Inflammatory macrophage (primary cell): ENCODE measurements around the gene CCDC54.
"Not testable (repeated sequence)": the region's sequence is repeated elsewhere in the genome, so short reads cannot be mapped to it uniquely, and the experiment has no call there.

Experiments used
- DNase-seq, 2 donors: peaks; one replicate each; pipeline ENCODE4 v3.0.0-alpha.2; 2020 to 2022
- total RNA-seq, 18 experiments: gene quantifications; one replicate each; lab custom pipeline; 2026; ENCODE audit warnings: mixed read lengths in 6 of 18, inconsistent platforms in 2 of 18; lab: John Stamatoyannopoulos, UW

The CCDC54 gene
- 0 to 0.05 (median 0) reads per million in 18 experiments for total RNA-seq

- no peak for DNase-seq
Observed at GRCh38 chr3:107377151-107377550, at the start of gene CCDC54. Gene CCDC54 (plus strand): TSS chr3:107377439. CDS start chr3:107377588, 149 bp downstream.

- peak; percentile 3 to 72 for DNase-seq
Observed at GRCh38 chr3:107328069-107328468, 49.2 kb upstream of the CCDC54 start.

GRCh38 chr3:107329088-107329487 lies 48.2 kb upstream of the CCDC54 start:
- no peak for DNase-seq

GRCh38 chr3:107339690-107340089 lies 37.5 kb upstream of the CCDC54 start:
- DNase-seq, result not testable (repeated sequence)

GRCh38 chr3:107344722-107345121 lies 32.5 kb upstream of the CCDC54 start:
- no peak for DNase-seq

GRCh38 chr3:107345822-107346405 lies 31.3 kb upstream of the CCDC54 start:
- no peak for DNase-seq

GRCh38 chr3:107346564-107346963 lies 30.7 kb upstream of the CCDC54 start:
- DNase-seq, result peak in 1 of 2 donors; percentile 3

- DNase-seq, result no peak
Observed at GRCh38 chr3:107347751-107348150, 29.5 kb upstream of the CCDC54 start.

GRCh38 chr3:107356706-107357105 lies 20.5 kb upstream of the CCDC54 start:
- DNase-seq, result no peak

- no peak for DNase-seq
Observed at GRCh38 chr3:107361633-107362032, 15.6 kb upstream of the CCDC54 start.

- DNase-seq, result no peak
Observed at GRCh38 chr3:107365051-107365450, 12.2 kb upstream of the CCDC54 start.

GRCh38 chr3:107366766-107367165 lies 10.5 kb upstream of the CCDC54 start:
- peak in 1 of 2 donors; percentile 4 for DNase-seq

GRCh38 chr3:107367353-107367752 lies 9.9 kb upstream of the CCDC54 start:
- peak; percentile 5 to 21 for DNase-seq

GRCh38 chr3:107368654-107369398 lies 8.4 kb upstream of the CCDC54 start:
- DNase-seq, result no peak

GRCh38 chr3:107369791-107370190 lies 7.4 kb upstream of the CCDC54 start:
- no peak for DNase-seq

- no peak for DNase-seq
Observed at GRCh38 chr3:107370907-107371306, 6.3 kb upstream of the CCDC54 start.

GRCh38 chr3:107372506-107372905 lies 4.7 kb upstream of the CCDC54 start:
- DNase-seq, result no peak

GRCh38 chr3:107373896-107374295 lies 3.3 kb upstream of the CCDC54 start:
- no peak for DNase-seq

- no peak for DNase-seq
Observed at GRCh38 chr3:107375682-107376081, 1.6 kb upstream of the CCDC54 start.

GRCh38 chr3:107382631-107383030 lies 5.4 kb downstream of the CCDC54 start:
- no peak for DNase-seq

GRCh38 chr3:107384428-107384827 lies 7.2 kb downstream of the CCDC54 start:
- no peak for DNase-seq

- no peak for DNase-seq
Observed at GRCh38 chr3:107384907-107385306, 7.7 kb downstream of the CCDC54 start.

- DNase-seq, result no peak
Observed at GRCh38 chr3:107387555-107387954, 10.3 kb downstream of the CCDC54 start.

GRCh38 chr3:107392549-107393165 lies 15.4 kb downstream of the CCDC54 start:
- DNase-seq, result no peak
